Measurements from ENCODE around the gene C2CD4A. TPM values are rescaled to one million over a fixed set of nuclear protein-coding genes. Genes with fewer than 3 reads are reported as not detected.

Gene C2CD4A
- polyA plus RNA-seq, 1 of the 3 experiments (the other 2 are of a cell fraction) = not detected

- no peaks in the 10 kb centered on the region for H3K79me2 ChIP-seq (ENCODE audit: insufficient read depth)
Measured at GRCh38 chr15:62104846-62105245, 38.1 kb downstream of the C2CD4A start.

More at GRCh38 chr15:62104846-62105245, 38.1 kb downstream of the C2CD4A start:
- no peaks in the 10 kb centered on the region for H3K9me2 ChIP-seq
- 80% methylated on average over 5 of the region's 5 CpGs for WGBS (ENCODE audit: low lambda C conversion rate)
- H3K9ac ChIP-seq = no peak overlapping the region
- no peaks in the 10 kb centered on the region for H4K20me1 ChIP-seq (ENCODE audit: insufficient read depth)
- no peaks in the 10 kb centered on the region for H3K27me3 ChIP-seq (ENCODE audit: insufficient read depth)
- H3F3A ChIP-seq (replicated peaks; ENCODE audit: insufficient read depth) = peaks cover 8% of the 10 kb centered on the region
- ChIA-PET POLR2A (no interaction called here), CTCF (interaction anchor here (1.2 kb wide), 1 partner anchor 9 kb away, joined by 3 read pairs; no protein-coding TSS in a partner anchor)
- no peak overlapping the region for H3K4me2 ChIP-seq
- no peaks in the 10 kb centered on the region for H3K9me3 ChIP-seq
- no peak overlapping the region for H3K27ac ChIP-seq (ENCODE audit: low read depth in 2 of 2, low read length in 1 of 2)
- H2AFZ ChIP-seq (ENCODE audit: low read depth) = no peak overlapping the region
- H3K4me3 ChIP-seq (ENCODE audit: low read depth in 2 of 2, low read length in 1 of 2) = no peak overlapping the region
- no peak for TF ChIP-seq POLR2AphosphoS5 (IDR thresholded peaks at IDR 0.05; ENCODE audit: low read depth, low read length)
- TF ChIP-seq CTCF (IDR thresholded peaks at IDR 0.05) = no peak
- TF ChIP-seq YY1 (IDR thresholded peaks at IDR 0.05; ENCODE audit: low read depth) = no peak
- no peak for TF ChIP-seq USF2 (IDR thresholded peaks at IDR 0.05; ENCODE audit: borderline replicate concordance, low read depth, low read length)
- no peak for TF ChIP-seq TCF12 (IDR thresholded peaks at IDR 0.05)
- TF ChIP-seq TAF1 (IDR thresholded peaks at IDR 0.05; ENCODE audit: borderline replicate concordance, low read depth, low read length) = no peak
- no peak for TF ChIP-seq NFIC (IDR thresholded peaks at IDR 0.05; ENCODE audit: borderline replicate concordance)
- no peak for TF ChIP-seq CHD2 (IDR thresholded peaks at IDR 0.05; ENCODE audit: low read length, partially characterized antibody)
- no peak for TF ChIP-seq JUND (IDR thresholded peaks at IDR 0.05)
- TF ChIP-seq GATA2 (CRISPR knock-in tag; IDR thresholded peaks at IDR 0.05) = no peak
- TF ChIP-seq MXI1 (IDR thresholded peaks at IDR 0.05; ENCODE audit: low read depth, low read length) = no peak
- TF ChIP-seq RCOR1 (IDR thresholded peaks at IDR 0.05; ENCODE audit: low read length) = no peak
- no peak for TF ChIP-seq ZBTB33 (IDR thresholded peaks at IDR 0.05; ENCODE audit: borderline replicate concordance, low read depth)
- no peak for TF ChIP-seq SMC3 (IDR thresholded peaks at IDR 0.05; ENCODE audit: low read depth, low read length)
- H3K4me1 ChIP-seq (ENCODE audit: control insufficient read depth in 1 of 2, insufficient read depth in 2 of 2, low read depth in 1 of 2, low read length in 1 of 2) = peaks cover 8 to 17% of the 10 kb centered on the region in 2 experiments
- no peaks in the 10 kb centered on the region for H3K36me3 ChIP-seq (replicated peaks in 1 of 2; ENCODE audit: control insufficient read depth in 1 of 2, insufficient read depth in 2 of 2, low read length in 1 of 2)
- DNase-seq = no peak

Data from SK-N-SH (cell line).